Measurements from ENCODE around the gene CPPED1. TPM values are rescaled to one million over a fixed set of nuclear protein-coding genes. Genes with fewer than 3 reads are reported as not detected.

CPPED1 gene
- total RNA-seq, 2 experiments from 2014 or later = 1.4 to 2.3 TPM

DNA sequence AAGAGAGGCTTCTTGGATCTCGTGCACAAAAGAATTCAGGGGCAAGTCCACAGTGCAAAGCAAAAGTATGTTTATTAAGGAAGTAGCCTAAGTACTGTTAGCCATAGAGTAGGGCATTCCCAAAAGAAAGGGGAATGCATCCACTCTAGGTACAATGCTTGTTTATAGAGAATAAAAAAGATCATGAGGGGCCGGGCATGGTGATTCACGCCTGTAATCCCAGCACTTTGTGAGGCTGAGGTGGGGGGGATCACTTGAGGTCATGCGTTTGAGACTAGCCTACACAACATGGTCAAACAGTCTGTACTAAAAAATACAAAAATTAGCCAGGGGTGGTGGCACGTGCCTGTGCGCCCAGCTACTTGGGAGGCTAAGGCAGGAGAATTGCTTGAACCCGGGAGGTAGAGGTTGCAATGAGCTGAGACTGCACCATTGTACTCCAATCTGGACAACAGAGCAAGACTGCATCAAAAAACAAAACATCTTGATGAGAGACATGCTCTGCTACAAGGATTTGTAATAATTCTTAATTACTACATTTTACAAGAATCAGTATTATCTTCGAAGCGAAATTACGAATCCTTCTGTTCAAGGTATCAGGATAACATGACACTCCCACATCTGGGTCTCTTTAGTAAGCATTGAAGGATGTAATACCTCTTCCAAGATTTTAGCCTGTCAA is 191.6 kb downstream of the CPPED1 start:
- Histone ChIP-seq H3K4me1 (ENCODE audit: insufficient read depth, low read length) (no peaks in the 10 kb centered on the region), H3K4me3 (ENCODE audit: low read length) (no peak overlapping the region), H3K27me3 (ENCODE audit: control insufficient read depth in 1 of 2, insufficient read depth in 2 of 2, low read length in 2 of 2) (no peaks in the 10 kb centered on the region), H3K27ac (ENCODE audit: low read depth in 1 of 2, low read length in 2 of 2) (no peak overlapping the region), H3K36me3 (ENCODE audit: insufficient read depth, low read length) (no peaks in the 10 kb centered on the region), H3K9me3 (ENCODE audit: control insufficient read depth in 1 of 2, insufficient read depth in 1 of 2, low read length in 2 of 2) (no peaks in the 10 kb centered on the region)
- ChIA-PET CTCF (no interaction called here), POLR2A (no interaction called here)
- no peaks in the 10 kb centered on the region for H3K27me3 Mint-ChIP-seq
- H3K4me1 Mint-ChIP-seq (ENCODE audit: low read depth) = peaks cover 20% of the 10 kb centered on the region
- TF ChIP-seq, protein P1, sequence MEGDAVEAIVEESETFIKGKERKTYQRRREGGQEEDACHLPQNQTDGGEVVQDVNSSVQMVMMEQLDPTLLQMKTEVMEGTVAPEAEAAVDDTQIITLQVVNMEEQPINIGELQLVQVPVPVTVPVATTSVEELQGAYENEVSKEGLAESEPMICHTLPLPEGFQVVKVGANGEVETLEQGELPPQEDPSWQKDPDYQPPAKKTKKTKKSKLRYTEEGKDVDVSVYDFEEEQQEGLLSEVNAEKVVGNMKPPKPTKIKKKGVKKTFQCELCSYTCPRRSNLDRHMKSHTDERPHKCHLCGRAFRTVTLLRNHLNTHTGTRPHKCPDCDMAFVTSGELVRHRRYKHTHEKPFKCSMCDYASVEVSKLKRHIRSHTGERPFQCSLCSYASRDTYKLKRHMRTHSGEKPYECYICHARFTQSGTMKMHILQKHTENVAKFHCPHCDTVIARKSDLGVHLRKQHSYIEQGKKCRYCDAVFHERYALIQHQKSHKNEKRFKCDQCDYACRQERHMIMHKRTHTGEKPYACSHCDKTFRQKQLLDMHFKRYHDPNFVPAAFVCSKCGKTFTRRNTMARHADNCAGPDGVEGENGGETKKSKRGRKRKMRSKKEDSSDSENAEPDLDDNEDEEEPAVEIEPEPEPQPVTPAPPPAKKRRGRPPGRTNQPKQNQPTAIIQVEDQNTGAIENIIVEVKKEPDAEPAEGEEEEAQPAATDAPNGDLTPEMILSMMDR (IDR thresholded peaks at IDR 0.05) = no peak
- ATAC-seq (ENCODE audit: poor library complexity) = no peak
- no peak for DNase-seq
- H3K4me3 Mint-ChIP-seq = no peak overlapping the region
- H3K27ac Mint-ChIP-seq = no peak overlapping the region
- peaks cover 2% of the 10 kb centered on the region for H3K9me3 Mint-ChIP-seq
- H3K36me3 Mint-ChIP-seq (ENCODE audit: low read depth) = no peaks in the 10 kb centered on the region
- intact Hi-C loops (cut with DNase I, micrococcal nuclease) = no loop called here

- ChIA-PET POLR2A (no interaction called here), CTCF (no interaction called here)
- intact Hi-C loops (cut with DNase I, micrococcal nuclease) = no loop called here
- H3K4me1 Mint-ChIP-seq (ENCODE audit: low read depth) = peaks cover 20% of the 10 kb centered on the region
- no peak overlapping the region for H3K27ac Mint-ChIP-seq
- H3K4me3 Mint-ChIP-seq = no peak overlapping the region
- no peak overlapping the region for H3K4me3 ChIP-seq (ENCODE audit: low read length)
- DNase-seq (no peak), ATAC-seq (ENCODE audit: poor library complexity) (no peak)
- H3K27me3 ChIP-seq (ENCODE audit: control insufficient read depth in 1 of 2, insufficient read depth in 2 of 2, low read length in 2 of 2) = no peaks in the 10 kb centered on the region
- H3K9me3 Mint-ChIP-seq = peaks cover 5% of the 10 kb centered on the region
- H3K36me3 Mint-ChIP-seq (ENCODE audit: low read depth) = no peaks in the 10 kb centered on the region
- TF ChIP-seq, protein P1 (IDR thresholded peaks at IDR 0.05) = no peak
- H3K9me3 ChIP-seq (ENCODE audit: control insufficient read depth in 1 of 2, insufficient read depth in 1 of 2, low read length in 2 of 2) = no peaks in the 10 kb centered on the region
- H3K27ac ChIP-seq (ENCODE audit: low read depth in 1 of 2, low read length in 2 of 2) = no peak overlapping the region
- H3K27me3 Mint-ChIP-seq = no peaks in the 10 kb centered on the region
- H3K36me3 ChIP-seq (ENCODE audit: insufficient read depth, low read length) = no peaks in the 10 kb centered on the region
- H3K4me1 ChIP-seq (ENCODE audit: insufficient read depth, low read length) = no peaks in the 10 kb centered on the region
Measured at GRCh38 chr16:12611006-12611477, 192.6 kb downstream of the CPPED1 start.

DNA sequence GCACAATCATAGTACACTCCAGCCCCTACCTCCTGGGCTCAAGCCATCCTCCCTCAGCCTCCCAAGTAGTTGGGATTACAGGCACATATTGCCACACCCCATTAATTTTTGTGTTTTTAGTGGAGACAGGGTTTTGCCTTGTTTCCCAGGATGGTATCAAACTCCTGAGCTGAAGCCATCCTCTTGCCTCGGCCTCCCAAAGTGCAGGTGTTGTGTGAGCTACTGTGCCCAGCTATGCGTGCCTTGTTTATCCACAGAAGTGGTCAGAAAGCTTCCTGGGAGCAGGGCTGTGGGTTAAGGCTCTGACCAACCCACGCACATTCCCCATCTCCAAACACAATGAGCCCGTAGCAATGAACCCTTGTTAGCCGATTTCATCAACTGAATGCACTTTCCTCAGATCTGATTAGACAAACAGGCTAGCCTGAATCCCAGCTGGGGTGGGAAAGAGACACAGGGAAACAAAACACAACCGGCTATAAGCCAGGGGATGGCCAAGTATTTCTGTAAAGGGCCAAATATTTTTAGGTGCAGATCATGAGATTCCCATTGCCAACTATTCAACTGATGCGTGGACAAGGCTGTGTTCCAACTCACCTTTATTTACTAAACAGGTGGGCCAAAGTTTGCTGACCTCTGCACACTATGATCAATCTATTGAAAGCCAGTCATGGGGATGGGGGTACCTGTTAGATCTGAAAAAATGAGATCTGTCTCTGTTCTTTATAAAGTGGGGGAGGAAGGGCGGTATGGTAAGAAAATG is 193.6 kb downstream of the CPPED1 start:
- Histone ChIP-seq H3K4me3 (ENCODE audit: low read length) (no peak overlapping the region), H3K27ac (ENCODE audit: low read depth in 1 of 2, low read length in 2 of 2) (no peak overlapping the region), H3K36me3 (ENCODE audit: insufficient read depth, low read length) (no peaks in the 10 kb centered on the region), H3K27me3 (ENCODE audit: control insufficient read depth in 1 of 2, insufficient read depth in 2 of 2, low read length in 2 of 2) (no peaks in the 10 kb centered on the region), H3K9me3 (ENCODE audit: control insufficient read depth in 1 of 2, insufficient read depth in 1 of 2, low read length in 2 of 2) (no peaks in the 10 kb centered on the region), H3K4me1 (ENCODE audit: insufficient read depth, low read length) (no peaks in the 10 kb centered on the region)
- DNase-seq (no peak), ATAC-seq (ENCODE audit: poor library complexity) (no peak)
- Mint-ChIP-seq H3K36me3 (ENCODE audit: low read depth) (no peaks in the 10 kb centered on the region), H3K27ac (no peak overlapping the region), H3K4me3 (no peak overlapping the region), H3K27me3 (no peaks in the 10 kb centered on the region), H3K4me1 (ENCODE audit: low read depth) (peaks cover 20% of the 10 kb centered on the region), H3K9me3 (peaks cover 5% of the 10 kb centered on the region)
- CTCF ChIA-PET = no interaction called here
- intact Hi-C loops (cut with DNase I, micrococcal nuclease) = no loop called here
- POLR2A ChIA-PET = no interaction called here
- TF ChIP-seq, protein P1 (IDR thresholded peaks at IDR 0.05) = no peak

Small RNA genes within 50 kb of the gene (microRNA-seq; reads per million reads assigned to microRNA genes)
- not detected for gene MIR4718 (ENCODE audit: borderline microRNAs expressed, borderline replicate concordance)

Other genes with a start within 250 kb of the CPPED1 start
- gene SHISA9, start 97.7 kb upstream of the CPPED1 start, total RNA-seq = not detected

Measured in CD4-positive, alpha-beta T cell (primary cell).